GM18526 (cell line): Measurements from ENCODE around the gene GAL3ST2.

Experiments used
- POLR2A ChIP-seq: IDR thresholded peaks from 3 replicates; pipeline ENCODE4 v1.6.1; 2011; ENCODE audit not compliant: insufficient read length; ENCODE audit errors: extremely low read depth

GAL3ST2 gene

GRCh38 chr2:241776336-241777169 is at the start of gene GAL3ST2:
Gene GAL3ST2 (plus strand): TSS chr2:241776822. CDS start chr2:241776956, 134 bp downstream.
- TF ChIP-seq POLR2A: no peak

DNA sequence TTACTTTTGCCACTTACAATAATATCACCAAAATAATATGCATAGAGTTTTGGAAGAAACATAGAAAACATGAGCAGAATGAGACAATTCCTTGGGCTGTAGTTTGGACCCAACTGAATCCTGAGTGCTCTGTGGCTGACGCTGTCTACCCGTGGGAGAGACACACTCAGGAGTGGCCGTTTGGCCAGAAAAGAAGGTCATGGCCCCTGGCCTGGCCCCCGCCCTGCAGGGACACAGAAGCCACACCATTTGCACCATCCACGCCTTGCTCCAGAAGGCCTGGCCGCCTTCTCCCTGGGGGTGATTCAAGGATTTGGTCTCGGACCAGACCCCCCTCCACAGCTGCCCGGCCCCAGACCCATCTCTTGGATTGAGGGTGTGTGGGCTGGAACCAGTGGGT is 48.6 kb upstream of the GAL3ST2 start:
- TF ChIP-seq POLR2A: no peak

DNA sequence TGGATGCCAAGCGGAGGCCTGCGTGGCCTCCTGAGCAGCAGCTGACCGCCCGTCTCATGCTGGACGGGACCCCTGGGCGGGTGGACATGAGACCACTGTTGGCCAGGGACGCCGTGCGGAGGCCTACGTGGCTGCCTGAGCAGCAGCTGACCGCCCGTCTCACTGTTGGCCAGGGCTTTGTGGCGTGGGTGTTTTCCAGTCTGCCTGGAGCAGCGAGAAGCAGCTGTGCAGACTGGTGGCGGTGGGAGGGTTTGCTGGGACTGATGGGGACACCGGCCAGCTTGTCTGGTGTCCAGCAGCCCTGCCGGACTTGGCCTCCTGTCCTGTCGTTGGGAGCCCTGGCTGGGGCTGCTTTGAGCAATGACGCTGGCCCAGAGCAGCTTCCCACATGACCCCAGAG is 48.0 kb upstream of the GAL3ST2 start:
- TF ChIP-seq POLR2A: no peak

GRCh38 chr2:241729868-241730267 is 46.8 kb upstream of the GAL3ST2 start:
- no peak for TF ChIP-seq POLR2A

GRCh38 chr2:241730671-241731293 is 45.8 kb upstream of the GAL3ST2 start:
- no peak for TF ChIP-seq POLR2A

GRCh38 chr2:241733391-241734207 is 43.0 kb upstream of the GAL3ST2 start:
- no peak for TF ChIP-seq POLR2A

GRCh38 chr2:241734208-241734466 is 42.5 kb upstream of the GAL3ST2 start:
- no peak for TF ChIP-seq POLR2A

GRCh38 chr2:241734467-241735208 is 42.0 kb upstream of the GAL3ST2 start, which contains the start of gene D2HGDH:
Gene D2HGDH (plus strand): TSS chr2:241734630. CDS start chr2:241735225, 595 bp downstream.
- TF ChIP-seq POLR2A: peak; percentile 89

GRCh38 chr2:241736111-241736510 is 40.5 kb upstream of the GAL3ST2 start:
- TF ChIP-seq POLR2A: no peak

GRCh38 chr2:241738040-241738686 is 38.5 kb upstream of the GAL3ST2 start:
- TF ChIP-seq POLR2A: no peak

- no peak for TF ChIP-seq POLR2A
Measured at GRCh38 chr2:241739177-241739576, 37.4 kb upstream of the GAL3ST2 start.

DNA sequence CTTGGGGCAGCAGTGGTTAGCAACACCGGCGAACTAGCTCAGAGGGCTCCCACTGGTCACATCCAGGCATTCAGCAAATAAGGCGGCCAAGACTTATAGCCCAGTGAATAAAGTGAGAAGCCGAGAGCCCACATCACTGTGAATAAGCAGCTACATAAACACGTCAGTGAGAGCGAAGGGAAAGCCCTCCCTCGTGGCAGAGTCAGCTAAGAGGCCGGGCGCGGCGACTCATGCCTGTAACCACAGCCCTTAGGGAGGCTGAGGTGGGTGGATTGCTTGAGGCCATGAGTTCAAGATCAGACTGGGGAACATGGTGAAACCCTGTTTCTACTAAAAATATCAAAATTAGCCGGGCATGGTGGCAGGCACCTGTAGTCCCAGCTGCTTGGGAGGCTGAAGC is 37.0 kb upstream of the GAL3ST2 start:
- no peak for TF ChIP-seq POLR2A

DNA sequence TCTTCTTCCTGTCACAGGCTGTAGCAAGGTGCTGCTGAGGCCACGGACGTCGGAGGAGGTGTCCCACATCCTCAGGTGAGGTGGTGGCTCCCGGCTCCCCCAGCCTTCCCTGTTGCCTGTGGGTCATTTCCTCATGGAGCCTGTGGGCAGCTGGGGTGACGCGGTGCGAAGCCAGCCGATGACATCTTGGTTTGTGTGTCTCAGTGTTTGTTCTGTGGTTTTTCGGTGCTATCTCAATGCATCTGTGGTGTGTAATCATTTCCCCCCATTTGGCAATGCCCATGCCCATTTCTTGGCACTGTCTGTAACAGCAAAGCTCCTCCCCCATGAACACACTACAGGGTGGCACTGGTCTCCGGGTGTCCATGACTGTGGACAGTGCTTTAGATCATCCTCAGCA is 35.6 kb upstream of the GAL3ST2 start:
- no peak for TF ChIP-seq POLR2A

DNA sequence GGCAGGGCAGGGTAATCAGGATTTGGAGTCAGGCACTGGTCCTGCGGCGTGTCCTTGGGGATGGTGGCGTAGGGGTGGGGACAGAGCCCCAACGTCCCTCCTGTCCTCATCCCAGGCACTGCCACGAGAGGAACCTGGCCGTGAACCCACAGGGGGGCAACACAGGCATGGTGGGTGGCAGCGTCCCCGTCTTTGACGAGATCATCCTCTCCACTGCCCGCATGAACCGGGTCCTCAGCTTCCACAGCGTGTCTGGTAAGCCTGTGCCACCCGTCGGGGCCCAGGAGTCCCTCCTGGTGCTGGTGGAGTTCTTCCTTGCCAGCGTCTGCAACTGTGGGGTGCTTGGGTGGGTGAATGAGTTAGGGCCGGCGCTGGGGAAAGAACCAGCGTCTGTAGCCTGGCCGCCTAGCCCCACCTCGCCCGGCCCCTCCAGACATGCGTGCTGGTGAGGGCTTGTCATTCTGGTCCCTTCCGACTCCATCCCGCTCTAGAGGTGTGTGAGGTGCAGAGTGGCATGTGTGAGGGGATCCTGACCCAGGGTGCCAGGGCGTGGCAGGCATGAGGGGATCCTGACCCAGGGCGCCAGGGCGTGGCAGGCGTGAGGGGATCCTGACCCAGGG is 34.2 kb upstream of the GAL3ST2 start:
- TF ChIP-seq POLR2A: no peak

DNA sequence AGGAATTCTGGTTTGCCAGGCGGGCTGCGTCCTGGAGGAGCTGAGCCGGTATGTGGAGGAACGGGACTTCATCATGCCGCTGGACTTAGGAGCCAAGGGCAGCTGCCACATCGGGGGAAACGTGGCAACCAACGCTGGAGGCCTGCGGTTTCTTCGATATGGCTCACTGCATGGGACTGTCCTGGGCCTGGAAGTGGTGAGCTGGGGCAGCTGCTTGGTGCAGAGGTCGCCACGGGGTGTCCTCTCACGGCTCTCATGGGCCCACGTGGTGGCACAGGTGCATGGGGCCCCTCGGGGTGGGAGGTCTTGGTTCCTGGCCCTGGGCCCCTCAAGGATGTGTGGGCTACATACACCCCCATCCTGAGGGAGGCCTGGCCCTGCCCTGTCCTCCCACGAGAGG is 33.0 kb upstream of the GAL3ST2 start:
- TF ChIP-seq POLR2A: no peak
